Progenitor cell of endocrine pancreas (in vitro differentiated cells): ENCODE measurements around the gene WFDC2. TPM values are rescaled to one million over a fixed set of nuclear protein-coding genes. Genes with fewer than 3 reads are reported as not detected.

ENCODE experiments used
- DNase-seq: peaks from one replicate; pipeline ENCODE4 v3.0.0; 2021; ENCODE audit warnings: low spot score; ENCODE audit not compliant: unreplicated experiment
- H3K27ac Mint-ChIP-seq: 2 replicates; pipeline ENCODE4 v1.8.0; 2021; ENCODE audit warnings: mild to moderate bottlenecking, moderate library complexity, mixed read lengths
- H3K27me3 Mint-ChIP-seq: 2 replicates; pipeline ENCODE4 v1.8.0; 2021; ENCODE audit warnings: mixed read lengths
- H3K36me3 Mint-ChIP-seq: 2 replicates; pipeline ENCODE4 v1.8.0; 2022; ENCODE audit warnings: mixed read lengths; ENCODE audit not compliant: insufficient read depth
- H3K4me1 Mint-ChIP-seq: 2 replicates; pipeline ENCODE4 v1.8.0; 2021; ENCODE audit warnings: low read depth, mixed read lengths
- H3K4me3 Mint-ChIP-seq: 2 replicates; pipeline ENCODE4 v1.8.0; 2021; ENCODE audit warnings: low read depth, mild to moderate bottlenecking, moderate library complexity, mixed read lengths
- H3K9me3 Mint-ChIP-seq: 2 replicates; pipeline ENCODE4 v1.8.0; 2021; ENCODE audit warnings: low read depth, mixed read lengths
- CTCF ChIP-seq: fragments of 200-600 bp; sonication (generic); IDR thresholded peaks from one replicate; pipeline ENCODE4 v1.5.0; 2021; ENCODE audit warnings: antibody characterized with exemption, mild to moderate bottlenecking; ENCODE audit not compliant: unreplicated experiment
- microRNA-seq: library from miRNA; unstranded; fragments of <30 nt; microRNA quantifications from one replicate; pipeline ENCODE4 v1.1.0, GENCODE V29; 2020; ENCODE audit warnings: borderline number of aligned reads; ENCODE audit not compliant: unreplicated experiment
- total RNA-seq: library from RNA; stranded (reverse); gene quantifications from 2 replicates; pipeline ENCODE4 v1.2.1, GENCODE V29; 2021

Gene WFDC2
- total RNA-seq, 1 donor from 2014 or later = 161 TPM

- DNase-seq = no peak
- H3K4me3 Mint-ChIP-seq = no peak within 1 kb of the TSS
- H3K27ac Mint-ChIP-seq = no peak within 1 kb of the TSS
- peaks cover 47% of the 10 kb centered on the region for H3K27me3 Mint-ChIP-seq
- no peak for TF ChIP-seq CTCF
- no peaks in the 10 kb centered on the region for H3K4me1 Mint-ChIP-seq
- no peaks in the 10 kb centered on the region for H3K36me3 Mint-ChIP-seq
- no peaks in the 10 kb centered on the region for H3K9me3 Mint-ChIP-seq
Measured at GRCh38 chr20:45515147-45515913, 45.8 kb downstream of the WFDC2 start, which contains the start of gene SPINT3. SPINT3 (minus strand) TSS chr20:45515622; CDS start chr20:45515608, 14 bp downstream.

DNA sequence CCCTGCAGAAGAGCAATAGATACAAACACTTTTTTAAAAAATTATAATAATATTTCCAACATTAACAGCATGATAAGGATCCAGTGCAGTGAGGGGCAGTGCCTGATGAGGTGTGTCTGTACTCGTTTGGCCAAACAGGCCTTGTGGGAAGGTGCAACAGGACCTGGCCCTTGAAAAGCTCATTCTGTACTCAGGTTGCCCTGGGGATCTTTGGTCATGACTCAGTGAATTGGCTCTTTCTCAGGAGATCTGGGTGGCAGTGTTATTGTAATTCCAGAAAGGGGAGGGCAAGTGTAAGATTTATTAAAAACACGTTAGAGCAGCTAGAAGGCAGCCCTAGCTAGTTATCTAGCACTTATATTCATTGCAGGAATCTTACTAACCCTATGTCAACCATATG, 48.7 kb downstream of the WFDC2 start:
- no peak for DNase-seq
- Mint-ChIP-seq H3K9me3 (no peaks in the 10 kb centered on the region), H3K36me3 (no peaks in the 10 kb centered on the region), H3K4me3 (no peak overlapping the region), H3K27me3 (peaks cover 38% of the 10 kb centered on the region), H3K27ac (no peak overlapping the region), H3K4me1 (no peaks in the 10 kb centered on the region)
- TF ChIP-seq CTCF = no peak

GRCh38 chr20:45523821-45524220, 54.3 kb downstream of the WFDC2 start:
- no peak overlapping the region for H3K27ac Mint-ChIP-seq
- peaks cover 40% of the 10 kb centered on the region for H3K27me3 Mint-ChIP-seq

GRCh38 chr20:45527294-45527693, 57.7 kb downstream of the WFDC2 start:
- no peak for DNase-seq
- Mint-ChIP-seq H3K4me1 (no peaks in the 10 kb centered on the region), H3K4me3 (no peak overlapping the region), H3K36me3 (no peaks in the 10 kb centered on the region), H3K27me3 (peaks cover 36% of the 10 kb centered on the region), H3K9me3 (peaks cover 3% of the 10 kb centered on the region), H3K27ac (no peak overlapping the region)
- TF ChIP-seq CTCF = no peak

More at GRCh38 chr20:45523821-45524220, 54.3 kb downstream of the WFDC2 start:
- H3K4me1 Mint-ChIP-seq = no peaks in the 10 kb centered on the region
- no peak for DNase-seq
- H3K4me3 Mint-ChIP-seq = no peak overlapping the region
- H3K36me3 Mint-ChIP-seq = no peaks in the 10 kb centered on the region
- H3K9me3 Mint-ChIP-seq = no peaks in the 10 kb centered on the region
- no peak for TF ChIP-seq CTCF

Small RNA genes within 50 kb of the gene (microRNA-seq; reads per million reads assigned to microRNA genes)
- not detected for gene MIR6812

Other genes starting within 250 kb of the WFDC2 start
- not detected in 2 replicates for gene SEMG2, start 248.4 kb upstream of the WFDC2 start, total RNA-seq
- gene SLPI, start 215.2 kb upstream of the WFDC2 start, total RNA-seq = not detected in 2 replicates
- 1.4 and 1.5 TPM in 2 replicates for gene RBPJL, start 162.9 kb upstream of the WFDC2 start, total RNA-seq
- 0.20 TPM in 1 of 2 replicates, not detected in the other for gene MATN4, start 161.5 kb upstream of the WFDC2 start, total RNA-seq
- gene SDC4, start 121.3 kb upstream of the WFDC2 start, total RNA-seq = 112 and 121 TPM in 2 replicates
- 31.1 and 31.9 TPM in 2 replicates for gene SYS1, start 106.6 kb upstream of the WFDC2 start, total RNA-seq
- gene TP53TG5, start 91.4 kb upstream of the WFDC2 start, total RNA-seq = not detected in 2 replicates
- gene DBNDD2, start 61.5 kb upstream of the WFDC2 start, total RNA-seq = 22.0 and 23.2 TPM in 2 replicates
- 85.1 and 87.7 TPM in 2 replicates for gene PIGT, start 53.6 kb upstream of the WFDC2 start, total RNA-seq
- gene SPINT3, start 45.9 kb downstream of the WFDC2 start, total RNA-seq = not detected in 2 replicates
- gene WFDC6, start 69.7 kb downstream of the WFDC2 start, total RNA-seq = not detected in 2 replicates
- gene EPPIN, start 77.6 kb downstream of the WFDC2 start, total RNA-seq = not detected in 2 replicates
- gene WFDC8, start 109.5 kb downstream of the WFDC2 start, total RNA-seq = not detected in 2 replicates
- not detected in 2 replicates for gene WFDC10A, start 160.0 kb downstream of the WFDC2 start, total RNA-seq
- gene WFDC9, start 161.5 kb downstream of the WFDC2 start, total RNA-seq = not detected in 2 replicates
- gene WFDC11, start 200.5 kb downstream of the WFDC2 start, total RNA-seq = not detected in 2 replicates
- not detected in 2 replicates for gene WFDC13, start 232.3 kb downstream of the WFDC2 start, total RNA-seq
- not detected in 2 replicates for gene WFDC10B, start 235.3 kb downstream of the WFDC2 start, total RNA-seq